HEK293 (cell line): ENCODE data around the gene DNM1L.

Source experiments
- CTCF ChIA-PET: fragments of 350-600 bp; formaldehyde crosslinking; extraction: SDS; loops from one replicate; lab custom pipeline; 2021; ENCODE audit warnings: antibody characterized with exemption; lab: Yijun Ruan, JAX
- POLR2A ChIA-PET: fragments of 300-600 bp; formaldehyde crosslinking; extraction: SDS; loops from one replicate; lab custom pipeline; 2020; ENCODE audit warnings: antibody characterized with exemption, inconsistent platforms; lab: Yijun Ruan, JAX
- H3K27ac ChIP-seq: fragments of 200-500 bp; sonication (Bioruptor generic); 2 replicates; pipeline ENCODE4 v1.5.1; 2014; ENCODE audit warnings: low read depth, low read length, control low read depth, inconsistent platforms; ENCODE audit errors: extremely low read depth
- H3K36me3 ChIP-seq, 2 experiments: fragments of 200-500 bp in 1 of 2; sonication (Bioruptor generic) in 1 of 2; 1 replicate in 1 of 2; 2 replicates in 1 of 2; pipeline ENCODE4 v1.5.1; 2014 to 2017; ENCODE audit warnings: inconsistent platforms in 2 of 2, low read length in 2 of 2; ENCODE audit not compliant: control insufficient read depth in 2 of 2, insufficient read depth in 1 of 2
- H3K4me1 ChIP-seq: fragments of 200-500 bp; sonication (Bioruptor generic); 2 replicates; pipeline ENCODE4 v1.5.1; 2014; ENCODE audit warnings: mild to moderate bottlenecking, low read length, inconsistent platforms; ENCODE audit not compliant: control insufficient read depth, insufficient read depth
- H3K4me3 ChIP-seq: 2 replicates; pipeline ENCODE4 v1.5.1; 2011; ENCODE audit warnings: low read depth, mild to moderate bottlenecking, control low read depth, low read length, moderate library complexity
- H3K9me3 ChIP-seq: fragments of 200-500 bp; sonication (Bioruptor generic); 2 replicates; pipeline ENCODE4 v1.5.1; 2014; ENCODE audit warnings: low read depth, low read length, inconsistent platforms; ENCODE audit not compliant: control insufficient read depth, insufficient read depth
- FEZF1 ChIP-seq: fragments of 450-650 bp; formaldehyde crosslinking; IDR thresholded peaks from 2 replicates; pipeline ENCODE4 v1.5.1; 2016; ENCODE audit warnings: missing biosample characterization, missing genetic modification characterization
- HOXA7 ChIP-seq: sonication (generic); formaldehyde crosslinking; IDR thresholded peaks from 2 replicates; pipeline ENCODE4 v1.8.1; 2022; ENCODE audit warnings: missing genetic modification reagents, borderline replicate concordance
- KLF8 ChIP-seq: fragments of 450-650 bp; formaldehyde crosslinking; IDR thresholded peaks from 2 replicates; pipeline ENCODE4 v1.5.1; 2016; ENCODE audit warnings: missing biosample characterization, missing genetic modification characterization
- KLF9 ChIP-seq: fragments of 450-650 bp; formaldehyde crosslinking; IDR thresholded peaks from 2 replicates; pipeline ENCODE4 v1.5.1; 2016; ENCODE audit warnings: missing biosample characterization, missing genetic modification characterization, low read depth
- OVOL3 ChIP-seq: fragments of 450-650 bp; formaldehyde crosslinking; IDR thresholded peaks from 2 replicates; pipeline ENCODE4 v1.5.1; 2016; ENCODE audit warnings: missing biosample characterization, missing genetic modification characterization
- PATZ1 ChIP-seq: fragments of 450-650 bp; formaldehyde crosslinking; IDR thresholded peaks from 2 replicates; pipeline ENCODE4 v1.5.1; 2016; ENCODE audit warnings: missing biosample characterization, missing genetic modification characterization
- PRDM1 ChIP-seq: fragments of 450-650 bp; formaldehyde crosslinking; IDR thresholded peaks from 2 replicates; pipeline ENCODE4; 2016; ENCODE audit warnings: missing biosample characterization, missing genetic modification characterization
- PRDM6 ChIP-seq: fragments of 450-650 bp; formaldehyde crosslinking; IDR thresholded peaks from 2 replicates; pipeline ENCODE4 v1.5.1; 2017; ENCODE audit warnings: missing biosample characterization, missing genetic modification characterization
- SCRT1 ChIP-seq: fragments of 450-650 bp; formaldehyde crosslinking; IDR thresholded peaks from 2 replicates; pipeline ENCODE4 v1.5.1; 2016; ENCODE audit warnings: missing biosample characterization, missing genetic modification characterization, borderline replicate concordance
- ZBTB44 ChIP-seq: fragments of 450-650 bp; IDR thresholded peaks from 2 replicates; pipeline ENCODE4 v1.5.1; 2018; ENCODE audit warnings: missing biosample characterization, mild to moderate bottlenecking, missing genetic modification characterization
- ZBTB7A ChIP-seq: fragments of 450-650 bp; formaldehyde crosslinking; IDR thresholded peaks from 2 replicates; pipeline ENCODE4 v1.5.1; 2016; ENCODE audit warnings: low read depth, missing biosample characterization, missing genetic modification characterization
- ZIC2 ChIP-seq: fragments of 450-650 bp; formaldehyde crosslinking; IDR thresholded peaks from 2 replicates; pipeline ENCODE4 v1.5.1; 2016; ENCODE audit warnings: missing biosample characterization, missing genetic modification characterization
- ZNF10 ChIP-seq: fragments of 450-650 bp; formaldehyde crosslinking; IDR thresholded peaks from 2 replicates; pipeline ENCODE4 v1.5.1; 2017; ENCODE audit warnings: missing biosample characterization, missing genetic modification characterization
- ZNF146 ChIP-seq: fragments of 450-650 bp; formaldehyde crosslinking; IDR thresholded peaks from 2 replicates; pipeline ENCODE4 v1.5.1; 2016; ENCODE audit warnings: missing biosample characterization, missing genetic modification characterization
- ZNF18 ChIP-seq: fragments of 450-650 bp; formaldehyde crosslinking; IDR thresholded peaks from 2 replicates; pipeline ENCODE4 v1.5.1; 2016; ENCODE audit warnings: missing biosample characterization, missing genetic modification characterization
- ZNF423 ChIP-seq: fragments of 450-650 bp; formaldehyde crosslinking; IDR thresholded peaks from 2 replicates; pipeline ENCODE4 v1.5.1; 2016; ENCODE audit warnings: missing biosample characterization, missing genetic modification characterization
- ZNF76 ChIP-seq: fragments of 450-650 bp; formaldehyde crosslinking; IDR thresholded peaks from 2 replicates; pipeline ENCODE4; 2016; ENCODE audit warnings: low read depth, missing biosample characterization, missing genetic modification characterization, borderline replicate concordance
- ZNF792 ChIP-seq: fragments of 450-650 bp; formaldehyde crosslinking; IDR thresholded peaks from 2 replicates; pipeline ENCODE4 v1.5.1; 2016; ENCODE audit warnings: missing biosample characterization, missing genetic modification characterization
- ZSCAN4 ChIP-seq: fragments of 450-650 bp; formaldehyde crosslinking; IDR thresholded peaks from 2 replicates; pipeline ENCODE4 v1.5.1; 2017; ENCODE audit warnings: missing biosample characterization, missing genetic modification characterization

The DNM1L gene

GRCh38 chr12:32651956-32652210 lies 27.2 kb upstream of the DNM1L start:
- ChIA-PET POLR2A (interaction anchor here (1.0 kb wide), 1 partner anchor 11 kb away, joined by 3 read pairs; no protein-coding TSS in a partner anchor), CTCF (interaction anchor here (0.5 to 1.0 kb wide), 2 partner anchors 26 to 286 kb away, joined by 3 read pairs; no protein-coding TSS in a partner anchor)
- Histone ChIP-seq H3K27ac (no peak overlapping the region), H3K4me1 (no peaks in the 10 kb centered on the region), H3K36me3 (no peaks in the 10 kb centered on the region), H3K4me3 (no peak overlapping the region), H3K9me3 (no peaks in the 10 kb centered on the region)
- peak; percentile 90 for TF ChIP-seq ZNF10 (tag by site-specific recombination)
- no peak for TF ChIP-seq PRDM1

GRCh38 chr12:32659908-32660440 lies 19.1 kb upstream of the DNM1L start:
- Histone ChIP-seq H3K4me1 (peaks cover 9% of the 10 kb centered on the region), H3K27ac (peak overlapping the region; percentile 53), H3K9me3 (no peaks in the 10 kb centered on the region), H3K4me3 (no peak overlapping the region), H3K36me3 (no peaks in the 10 kb centered on the region)
- CTCF ChIA-PET, result interaction anchor here (0.6 to 2.2 kb wide), 8 partner anchors 9 to 596 kb away, joined by 3 to 9 read pairs (median 4); no protein-coding TSS in a partner anchor
- POLR2A ChIA-PET, result no interaction called here
- no peak for TF ChIP-seq OVOL3 (tag by site-specific recombination)
- peak; percentile 79 for TF ChIP-seq FEZF1 (tag by site-specific recombination)

- no peak for TF ChIP-seq ZNF76 (tag by site-specific recombination)
- no peak for TF ChIP-seq ZBTB44 (tag by site-specific recombination)
- no peak for TF ChIP-seq HOXA7 (CRISPR knock-in tag)
- TF ChIP-seq KLF8, result no peak
- no peak for TF ChIP-seq PATZ1 (tag by site-specific recombination)
- no peak for TF ChIP-seq ZNF792 (tag by site-specific recombination)
- no peak for TF ChIP-seq ZNF18
- TF ChIP-seq KLF9, result no peak
- no peak for TF ChIP-seq ZIC2 (tag by site-specific recombination)
- TF ChIP-seq ZNF146, result no peak
- TF ChIP-seq ZNF423 (tag by site-specific recombination), result no peak
- no peak for TF ChIP-seq ZBTB7A (tag by site-specific recombination)
- no peak for TF ChIP-seq ZSCAN4 (tag by site-specific recombination)
- no peak for TF ChIP-seq PRDM6 (tag by site-specific recombination)
- TF ChIP-seq SCRT1, result no peak
- CTCF ChIA-PET, result interaction anchor here (0.6 kb wide), 1 partner anchor 915 kb away, joined by 3 read pairs; no protein-coding TSS in a partner anchor
- POLR2A ChIA-PET, result no interaction called here
- no peak overlapping the region for H3K27ac ChIP-seq
- no peak overlapping the region for H3K4me3 ChIP-seq
- H3K36me3 ChIP-seq, result no peaks in the 10 kb centered on the region
- H3K9me3 ChIP-seq, result no peaks in the 10 kb centered on the region
- H3K4me1 ChIP-seq, result peaks cover 9% of the 10 kb centered on the region
Measured at GRCh38 chr12:32661706-32662105, 17.4 kb upstream of the DNM1L start.
